Measurements from ENCODE around the gene KISS1R. TPM values are rescaled to one million over a fixed set of nuclear protein-coding genes. Genes with fewer than 3 reads are reported as not detected.

Gene KISS1R
- 1 to 10 TPM in 1 of 2 experiments, under 1 TPM in 1; 0.66 to 1.1 TPM for total RNA-seq

DNA sequence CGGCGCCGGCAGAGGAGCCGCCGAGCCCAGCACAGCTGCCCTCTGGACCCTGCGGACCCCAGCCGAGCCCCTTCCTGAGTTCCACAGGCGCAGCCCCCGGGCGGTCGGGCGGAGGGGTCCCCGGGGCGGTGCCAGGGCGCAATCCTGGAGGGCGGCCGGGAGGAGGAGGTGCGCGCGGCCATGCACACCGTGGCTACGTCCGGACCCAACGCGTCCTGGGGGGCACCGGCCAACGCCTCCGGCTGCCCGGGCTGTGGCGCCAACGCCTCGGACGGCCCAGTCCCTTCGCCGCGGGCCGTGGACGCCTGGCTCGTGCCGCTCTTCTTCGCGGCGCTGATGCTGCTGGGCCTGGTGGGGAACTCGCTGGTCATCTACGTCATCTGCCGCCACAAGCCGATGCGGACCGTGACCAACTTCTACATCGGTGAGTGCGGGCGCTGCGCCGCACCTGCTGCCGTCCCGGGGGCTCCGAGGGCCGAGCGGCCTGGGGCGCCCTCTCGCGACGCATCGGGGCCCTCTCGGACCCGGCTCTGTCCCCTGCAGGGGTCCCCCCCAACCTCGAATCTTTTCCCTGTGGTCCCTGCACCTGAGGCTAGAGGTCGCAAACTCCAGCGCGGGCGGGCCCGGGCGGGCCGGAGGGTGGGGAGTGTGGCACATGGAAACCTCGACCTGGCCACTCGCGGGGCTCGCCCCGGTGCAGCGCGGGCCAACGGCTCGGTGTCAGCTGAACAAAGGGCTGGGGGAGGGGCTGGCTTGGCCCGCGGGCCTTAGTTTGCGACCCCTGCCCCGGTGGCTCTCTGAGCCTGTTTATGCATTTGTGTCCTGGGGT, at the start of gene KISS1R:
Gene KISS1R, plus strand, starts transcription at position 11 of the 829 bp plus-strand sequence. Its CDS starts 170 bp downstream, at position 181.
- Mint-ChIP-seq H3K27me3 (peaks cover 9% of the 10 kb centered on the region), H3K4me3 (peak within 1 kb of the TSS; percentile 20), H3K4me1 (peaks cover 15% of the 10 kb centered on the region), H3K36me3 (no peaks in the 10 kb centered on the region), H3K9me3 (ENCODE audit: low read depth) (no peaks in the 10 kb centered on the region), H3K27ac (no peak within 1 kb of the TSS)
- CTCF ChIA-PET = interaction anchor here (1.5 to 4.6 kb wide), 4 partner anchors 21 to 147 kb away, joined by 6 to 85 read pairs (median 26); no protein-coding TSS in a partner anchor
- DNase-seq (peak; percentile 68), ATAC-seq (peak; percentile 12)

- CTCF ChIA-PET = no interaction called here
- H3K9me3 Mint-ChIP-seq (ENCODE audit: low read depth) = no peaks in the 10 kb centered on the region
Observed at GRCh38 chr19:867855-868457, 49.2 kb upstream of the KISS1R start.

DNA sequence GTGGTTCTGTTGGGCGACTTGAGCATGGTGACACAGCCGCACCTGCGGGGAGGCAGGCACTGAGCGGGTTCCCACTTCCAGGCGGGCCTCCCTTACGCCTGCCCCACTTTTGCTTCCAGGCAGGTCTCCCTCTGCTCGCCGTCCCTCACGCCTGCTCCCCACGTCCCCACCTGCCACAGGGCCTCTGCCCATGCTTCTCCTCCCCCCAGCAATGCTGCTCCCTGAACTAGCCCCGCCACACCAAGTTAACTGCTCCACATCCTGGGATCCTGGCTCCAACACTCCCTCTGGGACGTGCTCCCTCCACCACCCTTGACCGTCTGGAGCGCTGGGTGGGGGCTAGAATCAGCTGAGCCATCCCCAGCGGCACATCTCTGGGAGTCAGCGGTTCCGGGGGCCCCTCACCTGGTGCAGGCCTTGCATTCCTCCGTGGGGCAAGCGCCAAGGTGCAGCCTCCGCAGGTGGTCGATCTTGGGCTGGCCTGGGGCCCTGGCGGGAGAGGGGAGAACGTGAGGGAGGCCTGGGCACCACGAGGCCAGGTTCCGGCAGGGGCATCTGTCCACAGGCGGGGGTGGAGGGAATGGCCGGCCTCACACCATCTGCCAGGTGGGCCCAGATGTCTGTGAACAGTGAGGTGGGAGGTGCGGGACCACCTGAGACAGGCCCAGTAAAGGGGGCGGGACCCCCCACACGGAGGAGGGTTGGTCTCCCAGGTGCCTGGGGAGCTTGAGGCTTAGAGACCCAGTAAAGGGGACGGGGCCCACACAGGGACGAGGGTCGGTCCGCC, 48.5 kb upstream of the KISS1R start:
- Mint-ChIP-seq H3K9me3 (ENCODE audit: low read depth) (no peaks in the 10 kb centered on the region), H3K4me1 (peaks cover 15% of the 10 kb centered on the region), H3K36me3 (peaks cover 8% of the 10 kb centered on the region), H3K27me3 (no peaks in the 10 kb centered on the region), H3K4me3 (no peak overlapping the region), H3K27ac (no peak overlapping the region)
- ATAC-seq (no peak), DNase-seq (no peak)
- CTCF ChIA-PET = no interaction called here

More at GRCh38 chr19:867855-868457, 49.2 kb upstream of the KISS1R start:
- ATAC-seq = no peak
- Mint-ChIP-seq H3K36me3 (peaks cover 8% of the 10 kb centered on the region), H3K27ac (no peak overlapping the region), H3K27me3 (no peaks in the 10 kb centered on the region), H3K4me1 (peaks cover 21% of the 10 kb centered on the region), H3K4me3 (no peak overlapping the region)
- no peak for DNase-seq

DNA sequence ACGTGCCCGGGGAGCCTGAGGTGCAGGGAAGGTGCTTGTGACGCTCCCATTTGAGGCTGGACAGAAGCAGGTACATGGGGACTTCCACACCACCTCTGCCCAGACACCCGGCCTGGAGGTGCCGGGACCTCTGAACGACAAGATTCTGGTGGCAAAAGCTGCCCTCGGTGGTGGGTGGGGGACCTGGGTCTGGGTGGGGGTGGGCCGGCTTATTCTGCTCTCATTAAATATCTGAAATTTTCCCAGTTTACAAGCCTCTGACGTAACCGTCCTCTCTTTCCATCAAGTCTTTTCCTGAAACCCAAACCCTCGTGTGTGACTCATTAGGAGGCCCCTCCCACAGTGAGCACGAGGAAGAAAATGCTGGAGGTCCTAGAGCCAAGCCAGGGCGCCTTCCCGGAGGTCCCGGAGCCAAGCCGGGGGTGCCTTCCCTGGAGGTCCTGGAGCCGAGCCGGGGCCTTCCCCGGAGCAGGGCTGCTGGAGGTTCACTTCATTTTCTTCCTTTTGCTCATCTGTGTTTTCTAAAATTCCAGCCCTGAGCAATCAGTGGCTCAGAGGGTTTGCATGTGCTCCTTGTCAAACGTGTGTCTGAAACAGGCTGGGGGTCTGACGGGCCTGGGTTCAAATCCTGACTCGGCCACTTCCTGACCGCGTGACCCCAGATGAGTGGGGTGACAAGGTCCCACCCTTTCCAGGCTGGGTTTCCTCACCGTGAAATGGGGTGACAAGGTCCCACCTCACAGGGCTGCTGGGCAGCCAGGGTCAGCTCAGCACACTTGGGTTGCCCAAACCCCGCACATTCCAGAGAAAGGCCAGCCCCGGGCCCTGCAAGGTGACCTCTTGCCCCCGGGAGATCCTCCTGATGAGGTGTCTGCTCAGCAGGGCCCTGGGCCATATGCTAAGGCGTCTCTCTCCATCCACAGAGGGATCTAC, 47.6 kb upstream of the KISS1R start:
- ATAC-seq = no peak
- no peaks in the 10 kb centered on the region for H3K9me3 Mint-ChIP-seq (ENCODE audit: low read depth)
- DNase-seq = no peak
- H3K27ac Mint-ChIP-seq = peak overlapping the region; percentile 49
- H3K36me3 Mint-ChIP-seq = peaks cover 8% of the 10 kb centered on the region
- no peak overlapping the region for H3K4me3 Mint-ChIP-seq
- CTCF ChIA-PET = no interaction called here
- H3K27me3 Mint-ChIP-seq = no peaks in the 10 kb centered on the region
- H3K4me1 Mint-ChIP-seq = peaks cover 9% of the 10 kb centered on the region

DNA sequence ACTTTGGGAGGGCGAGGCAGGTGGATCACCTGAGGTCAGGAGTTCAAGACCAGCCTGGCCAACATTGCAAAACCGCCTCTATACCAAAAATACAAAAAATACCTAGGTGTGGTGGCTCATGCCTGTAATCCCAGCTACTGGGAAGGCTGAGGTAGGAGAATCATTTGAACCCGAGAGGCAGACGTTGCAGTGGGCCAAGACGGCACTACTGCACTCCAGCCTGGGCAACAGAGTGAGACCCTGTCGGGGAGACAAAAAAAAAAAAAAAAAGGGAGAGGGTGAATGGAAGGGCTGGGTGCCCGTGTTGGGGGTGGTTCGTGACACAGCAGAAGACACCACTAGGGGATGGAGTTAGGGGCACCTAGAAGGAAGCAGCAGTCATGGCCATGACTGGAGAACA, 46.8 kb upstream of the KISS1R start:
- ATAC-seq = no peak
- H3K9me3 Mint-ChIP-seq (ENCODE audit: low read depth) = no peaks in the 10 kb centered on the region
- H3K4me1 Mint-ChIP-seq = peaks cover 9% of the 10 kb centered on the region
- H3K27ac Mint-ChIP-seq = no peak overlapping the region
- no peak for DNase-seq
- CTCF ChIA-PET = no interaction called here
- no peak overlapping the region for H3K4me3 Mint-ChIP-seq
- H3K36me3 Mint-ChIP-seq = peaks cover 8% of the 10 kb centered on the region
- no peaks in the 10 kb centered on the region for H3K27me3 Mint-ChIP-seq

DNA sequence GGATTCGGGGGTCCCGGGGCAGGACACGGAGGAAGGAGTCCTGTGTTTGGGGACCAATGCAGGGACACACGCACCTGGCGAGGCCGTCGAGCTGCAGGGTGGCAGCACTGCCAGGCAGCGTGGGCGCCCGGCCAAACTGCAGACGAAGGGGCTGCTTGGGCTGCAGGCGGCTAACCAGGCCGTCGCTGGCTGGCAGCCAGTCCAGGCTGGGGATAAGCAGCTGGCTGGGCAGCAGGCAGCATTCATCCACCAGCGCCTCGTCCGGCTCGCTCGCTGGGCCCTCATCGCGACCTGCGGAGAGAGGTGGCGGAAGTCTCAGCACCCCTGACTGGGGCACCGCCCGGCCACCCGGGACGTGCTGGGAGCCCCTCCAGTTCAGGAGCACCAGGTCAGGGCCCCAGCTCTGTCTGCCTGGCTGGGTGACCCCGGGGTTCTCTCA, 46.2 kb upstream of the KISS1R start:
- Mint-ChIP-seq H3K36me3 (peaks cover 8% of the 10 kb centered on the region), H3K27me3 (no peaks in the 10 kb centered on the region), H3K4me1 (peaks cover 9% of the 10 kb centered on the region), H3K9me3 (ENCODE audit: low read depth) (no peaks in the 10 kb centered on the region), H3K27ac (no peak overlapping the region), H3K4me3 (no peak overlapping the region)
- CTCF ChIA-PET = no interaction called here
- DNase-seq (no peak), ATAC-seq (no peak)

GRCh38 chr19:871446-872265, 45.5 kb upstream of the KISS1R start:
- H3K4me3 Mint-ChIP-seq = peak overlapping the region; percentile 74
- H3K27me3 Mint-ChIP-seq = no peaks in the 10 kb centered on the region
- CTCF ChIA-PET = interaction anchor here (1.0 to 1.8 kb wide), 2 partner anchors 8 to 112 kb away, joined by 3 to 8 read pairs; partner anchors contain the start of gene WDR18
- peaks cover 9% of the 10 kb centered on the region for H3K4me1 Mint-ChIP-seq
- peaks cover 8% of the 10 kb centered on the region for H3K36me3 Mint-ChIP-seq
- no peak for ATAC-seq
- no peak for DNase-seq
- peak overlapping the region; percentile 88 for H3K27ac Mint-ChIP-seq
- H3K9me3 Mint-ChIP-seq (ENCODE audit: low read depth) = no peaks in the 10 kb centered on the region

- H3K4me3 Mint-ChIP-seq = peak overlapping the region; percentile 74
- CTCF ChIA-PET = interaction anchor here (1.0 to 1.8 kb wide), 2 partner anchors 9 to 112 kb away, joined by 3 to 8 read pairs; partner anchors contain the start of gene WDR18
- peak overlapping the region; percentile 88 for H3K27ac Mint-ChIP-seq
- peak; percentile 94 for DNase-seq
- peak; percentile 91 for ATAC-seq
- no peaks in the 10 kb centered on the region for H3K27me3 Mint-ChIP-seq
- peaks cover 8% of the 10 kb centered on the region for H3K36me3 Mint-ChIP-seq
- peaks cover 9% of the 10 kb centered on the region for H3K4me1 Mint-ChIP-seq
- H3K9me3 Mint-ChIP-seq (ENCODE audit: low read depth) = no peaks in the 10 kb centered on the region
Observed at GRCh38 chr19:872266-872951, 44.7 kb upstream of the KISS1R start.

DNA sequence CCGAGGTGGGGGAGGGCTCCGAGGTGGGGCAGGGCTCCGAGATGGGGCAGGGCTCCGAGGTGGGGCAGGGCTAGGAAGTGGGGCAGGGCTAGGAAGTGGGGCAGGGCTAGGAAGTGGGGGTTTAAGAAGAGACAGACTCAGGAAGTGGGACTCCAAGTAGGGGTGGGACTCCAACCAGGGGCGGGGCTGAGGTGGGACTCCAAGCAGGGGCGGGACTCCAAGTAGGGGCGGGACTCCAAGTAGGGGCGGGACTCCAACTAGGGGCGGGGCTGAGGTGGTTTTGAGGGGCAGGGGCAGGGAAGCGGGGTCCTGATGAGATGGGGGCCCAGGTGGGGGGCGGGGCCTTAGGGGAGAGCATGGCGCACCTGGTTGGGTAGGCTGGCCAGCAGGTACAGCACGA, 44.0 kb upstream of the KISS1R start:
- peaks cover 9% of the 10 kb centered on the region for H3K4me1 Mint-ChIP-seq
- CTCF ChIA-PET = interaction anchor here (0.6 to 1.8 kb wide), 2 partner anchors 10 to 185 kb away, joined by 3 to 8 read pairs; no protein-coding TSS in a partner anchor
- H3K36me3 Mint-ChIP-seq = peaks cover 5% of the 10 kb centered on the region
- DNase-seq (peak; percentile 91), ATAC-seq (peak; percentile 82)
- no peaks in the 10 kb centered on the region for H3K27me3 Mint-ChIP-seq
- no peaks in the 10 kb centered on the region for H3K9me3 Mint-ChIP-seq (ENCODE audit: low read depth)
- peak overlapping the region; percentile 74 for H3K27ac Mint-ChIP-seq
- H3K4me3 Mint-ChIP-seq = no peak overlapping the region

DNA sequence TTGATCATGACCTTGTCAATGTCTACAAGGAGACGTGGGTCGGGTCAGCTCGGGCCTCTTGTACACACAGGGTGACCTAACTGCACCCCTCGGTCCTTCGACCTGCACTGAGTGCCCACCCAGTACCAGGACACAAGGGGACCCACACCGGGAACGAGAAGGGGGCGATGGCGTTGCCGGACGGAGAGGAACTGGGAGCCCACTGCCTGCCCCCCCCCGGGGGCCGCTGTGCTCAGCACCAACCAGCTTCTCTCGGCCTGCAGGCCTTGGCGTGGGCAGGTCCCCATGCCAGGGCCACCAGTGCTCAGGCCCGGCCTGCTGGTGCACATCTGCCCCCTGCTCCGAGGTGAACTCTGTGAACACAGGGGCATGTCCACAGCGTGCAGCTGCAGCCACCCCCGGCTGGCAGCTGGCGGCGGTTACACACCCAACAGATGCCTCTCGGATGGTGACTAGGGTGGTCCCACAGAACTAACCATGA, 43.5 kb upstream of the KISS1R start:
- H3K36me3 Mint-ChIP-seq = peaks cover 3% of the 10 kb centered on the region
- no peaks in the 10 kb centered on the region for H3K27me3 Mint-ChIP-seq

GRCh38 chr19:875265-875879, 41.8 kb upstream of the KISS1R start:
- Mint-ChIP-seq H3K27ac (peak overlapping the region; percentile 48), H3K4me3 (no peak overlapping the region), H3K36me3 (peaks cover 1% of the 10 kb centered on the region), H3K9me3 (ENCODE audit: low read depth) (no peaks in the 10 kb centered on the region), H3K4me1 (peaks cover 9% of the 10 kb centered on the region), H3K27me3 (no peaks in the 10 kb centered on the region)
- ATAC-seq (no peak), DNase-seq (no peak)
- CTCF ChIA-PET = interaction anchor here (0.9 kb wide), 1 partner anchor 18 kb away, joined by 4 read pairs; the partner anchor contains the start of genes MED16 and RNU6-9

More for the DNA sequence above, 43.5 kb upstream of the KISS1R start:
- H3K27ac Mint-ChIP-seq = no peak overlapping the region
- ATAC-seq = no peak
- no peak overlapping the region for H3K4me3 Mint-ChIP-seq
- CTCF ChIA-PET = interaction anchor here (0.6 kb wide), 1 partner anchor 185 kb away, joined by 3 read pairs; no protein-coding TSS in a partner anchor
- H3K4me1 Mint-ChIP-seq = peaks cover 9% of the 10 kb centered on the region
- no peak for DNase-seq
- H3K9me3 Mint-ChIP-seq (ENCODE audit: low read depth) = no peaks in the 10 kb centered on the region
